Measurements from ENCODE around the gene TIMP4.

DNA sequence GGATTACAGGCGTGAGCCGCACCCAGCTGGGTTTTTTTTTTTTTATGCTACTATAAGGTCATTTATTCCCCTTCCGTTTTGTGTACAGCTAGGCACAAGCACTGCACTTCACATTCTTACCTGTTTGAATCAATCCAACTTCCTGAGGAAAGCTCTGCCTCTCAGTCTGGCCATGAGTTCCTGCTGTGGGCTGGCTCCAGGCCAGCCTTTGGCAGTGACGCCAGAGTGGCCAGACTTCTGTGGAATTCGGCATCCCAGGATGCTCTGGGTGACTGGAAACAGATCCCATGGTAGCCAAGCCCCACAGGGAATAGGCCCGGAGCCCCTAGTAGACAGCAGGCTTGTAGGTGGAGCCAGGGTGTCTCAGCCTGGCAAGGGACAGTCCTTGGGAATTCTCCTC, 21.5 kb upstream of the TIMP4 start:
- no peak for TF ChIP-seq ZNF274 (IDR thresholded peaks at IDR 0.05; ENCODE audit: low read depth, low read length)
- TF ChIP-seq SUZ12 (IDR thresholded peaks at IDR 0.05; ENCODE audit: extremely low read depth, insufficient read depth, insufficient read length): no peak
